Gastroesophageal sphincter (tissue), 3 donors: Measurements from ENCODE around the gene ANXA7.

Experiments used
- POLR2A ChIP-seq, 2 donors: fragments of 450-650 bp; IDR thresholded peaks; one replicate each; pipeline ENCODE4 v1.6.1; 2017; ENCODE audit warnings: antibody characterized with exemption in 2 of 2, mild to moderate bottlenecking in 2 of 2, moderate library complexity in 1 of 2
- POLR2AphosphoS5 ChIP-seq: sonication (generic); formaldehyde crosslinking; IDR thresholded peaks from one replicate; pipeline ENCODE4 v1.6.1; 2017; ENCODE audit warnings: antibody characterized with exemption
- TF ChIP-seq, protein P1 (sequence below), 4 experiments: fragments of 200-600 bp in 2 of 4; fragments of 450-650 bp in 2 of 4; sonication (generic) in 1 of 4; IDR thresholded peaks; one replicate each; pipeline ENCODE4 v1.5.1; 2017 to 2019; ENCODE audit warnings: antibody characterized with exemption in 4 of 4, mild to moderate bottlenecking in 2 of 4, moderate library complexity in 2 of 4

DNA sequence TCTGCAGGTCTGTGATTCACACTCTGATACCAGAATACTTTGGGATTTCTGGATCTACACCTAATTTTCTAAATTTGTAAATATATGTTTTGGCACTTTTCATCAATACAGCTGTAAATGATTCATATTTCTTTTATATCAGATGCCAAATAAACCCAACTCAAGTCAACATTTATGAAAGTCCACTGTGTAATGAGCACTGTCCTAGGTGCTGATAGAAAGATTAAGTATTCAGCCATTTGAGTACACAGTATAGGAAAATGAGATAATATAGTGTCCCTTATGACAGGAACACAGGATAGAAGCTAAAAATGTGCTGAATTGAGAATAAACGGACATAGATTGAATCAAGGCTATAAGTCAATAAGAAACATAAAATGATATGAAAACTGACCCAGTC is 6.4 kb downstream of the ANXA7 start:
- TF ChIP-seq, protein P1, sequence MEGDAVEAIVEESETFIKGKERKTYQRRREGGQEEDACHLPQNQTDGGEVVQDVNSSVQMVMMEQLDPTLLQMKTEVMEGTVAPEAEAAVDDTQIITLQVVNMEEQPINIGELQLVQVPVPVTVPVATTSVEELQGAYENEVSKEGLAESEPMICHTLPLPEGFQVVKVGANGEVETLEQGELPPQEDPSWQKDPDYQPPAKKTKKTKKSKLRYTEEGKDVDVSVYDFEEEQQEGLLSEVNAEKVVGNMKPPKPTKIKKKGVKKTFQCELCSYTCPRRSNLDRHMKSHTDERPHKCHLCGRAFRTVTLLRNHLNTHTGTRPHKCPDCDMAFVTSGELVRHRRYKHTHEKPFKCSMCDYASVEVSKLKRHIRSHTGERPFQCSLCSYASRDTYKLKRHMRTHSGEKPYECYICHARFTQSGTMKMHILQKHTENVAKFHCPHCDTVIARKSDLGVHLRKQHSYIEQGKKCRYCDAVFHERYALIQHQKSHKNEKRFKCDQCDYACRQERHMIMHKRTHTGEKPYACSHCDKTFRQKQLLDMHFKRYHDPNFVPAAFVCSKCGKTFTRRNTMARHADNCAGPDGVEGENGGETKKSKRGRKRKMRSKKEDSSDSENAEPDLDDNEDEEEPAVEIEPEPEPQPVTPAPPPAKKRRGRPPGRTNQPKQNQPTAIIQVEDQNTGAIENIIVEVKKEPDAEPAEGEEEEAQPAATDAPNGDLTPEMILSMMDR (IDR thresholded peaks at IDR 0.05), result no peak
- TF ChIP-seq POLR2AphosphoS5 (no peak), POLR2A (IDR thresholded peaks at IDR 0.05) (no peak)
